ENCODE data around the gene RAB17.
"Not testable (repeated sequence)": the region's sequence is repeated elsewhere in the genome, so short reads cannot be mapped to it uniquely, and the experiment has no call there.

RAB17 gene

DNA sequence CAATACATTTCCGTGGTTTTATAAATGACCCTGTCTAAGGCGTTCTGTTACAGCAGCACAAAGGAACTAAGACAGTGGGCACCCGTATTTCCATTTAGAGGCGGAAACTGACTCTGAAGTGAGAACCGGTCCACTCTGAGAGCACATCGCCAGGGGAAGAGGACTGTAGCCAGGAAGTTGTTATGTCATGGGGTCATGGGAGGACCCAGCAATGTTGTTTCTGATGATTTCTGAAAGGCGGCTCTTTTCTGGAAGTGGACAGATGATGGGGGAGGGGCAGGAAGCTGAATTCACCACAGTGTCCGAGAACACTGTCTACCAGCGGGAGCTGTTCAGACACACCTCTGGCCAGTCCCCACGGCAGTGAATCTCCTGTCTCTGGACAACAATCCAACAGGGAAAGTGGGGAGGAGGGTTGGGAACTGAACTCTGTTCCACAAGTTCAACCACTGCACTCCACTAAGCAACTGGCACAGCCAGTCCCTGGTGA lies 34.7 kb upstream of the RAB17 start:
- DNase-seq (ENCODE audit: insufficient read length, low spot score) (no peak), FAIRE-seq (no peak)

DNA sequence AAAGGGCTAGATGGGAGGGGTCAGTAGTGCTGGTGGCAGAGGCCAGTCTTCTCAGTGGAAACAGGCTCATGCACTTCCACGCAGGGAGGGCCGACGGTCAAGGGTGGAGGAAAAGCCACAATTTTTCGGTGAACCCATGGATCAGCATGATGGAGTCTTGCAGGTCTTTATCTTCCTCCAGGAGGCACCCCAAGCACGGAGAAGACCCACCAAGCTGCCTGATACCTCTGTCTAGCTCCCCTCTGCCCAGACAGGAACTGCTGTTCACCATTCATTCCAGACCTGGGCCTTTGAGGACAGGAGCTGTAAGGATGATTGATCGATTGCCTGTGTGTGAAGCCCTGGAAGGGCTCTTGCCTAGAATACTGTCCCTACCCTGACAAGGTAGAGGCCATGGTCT lies 34.0 kb upstream of the RAB17 start:
- no peak for DNase-seq (ENCODE audit: insufficient read length, low spot score)
- FAIRE-seq, result no peak

DNA sequence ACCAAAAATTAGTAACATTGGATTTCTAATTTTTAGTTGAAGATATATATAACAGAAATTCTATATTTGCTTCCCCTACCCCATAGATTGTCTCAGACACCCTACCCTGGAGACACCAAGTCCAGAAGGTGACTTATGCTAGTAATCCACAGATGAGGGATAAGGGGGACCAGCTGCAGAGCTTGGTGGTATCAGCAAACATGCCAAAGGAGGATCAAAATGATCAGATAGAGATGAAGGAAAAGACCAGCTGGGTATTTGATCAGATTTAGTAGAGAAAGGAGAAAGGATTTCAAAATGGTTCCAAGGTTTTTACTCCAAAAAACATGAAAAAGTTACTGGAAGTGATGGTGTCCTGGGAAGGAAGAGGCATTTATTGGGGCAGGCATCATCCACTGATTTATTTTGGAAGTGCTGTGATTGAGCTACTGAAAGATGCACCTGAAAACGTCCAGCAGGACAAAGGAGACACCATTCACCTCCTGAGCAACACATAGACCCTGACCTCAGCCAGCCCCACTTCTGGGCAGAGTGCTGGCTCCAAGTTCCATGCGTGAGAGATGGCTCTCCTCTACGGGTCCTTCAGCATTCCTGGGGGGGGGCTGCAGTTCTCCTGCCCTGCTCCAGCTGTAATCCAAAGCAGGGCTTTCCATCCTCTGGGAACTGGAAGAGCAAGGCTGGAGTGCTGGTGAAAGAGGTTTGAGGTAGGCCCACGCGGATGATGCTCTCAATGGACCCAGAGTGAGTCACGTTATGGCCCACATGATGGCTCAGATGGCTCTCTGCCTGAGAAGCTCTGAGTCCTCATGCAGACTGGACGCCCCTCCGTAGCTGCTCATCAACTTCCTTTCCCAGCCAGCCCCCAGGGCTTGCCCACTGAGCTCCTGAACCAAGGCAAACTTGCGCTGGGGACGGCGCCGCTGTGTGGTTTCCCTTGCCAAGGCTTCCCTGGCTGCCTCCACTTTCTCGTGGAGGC lies 33.2 kb upstream of the RAB17 start:
- no peak for DNase-seq (ENCODE audit: insufficient read length, low spot score)
- FAIRE-seq, result peak; percentile 53

DNA sequence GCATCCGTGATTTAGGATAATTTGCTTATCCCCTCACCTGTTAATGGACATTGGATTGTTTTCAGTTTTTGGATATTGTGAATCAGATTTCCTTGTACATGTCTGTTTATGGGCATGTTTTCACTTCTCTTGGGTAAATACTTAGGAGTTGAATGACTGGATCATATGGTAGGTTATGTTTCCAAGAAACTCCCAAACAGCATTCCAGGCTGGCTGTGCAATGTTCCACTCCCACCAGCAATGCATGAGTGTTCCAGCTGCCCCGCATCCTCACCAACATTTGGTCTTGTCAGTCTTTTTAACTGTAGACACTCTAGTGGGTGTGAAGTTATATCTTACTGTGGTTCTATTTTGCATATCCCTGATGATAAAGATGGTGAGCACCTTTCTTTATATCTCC lies 27.9 kb upstream of the RAB17 start:
- FAIRE-seq (no peak), DNase-seq (ENCODE audit: insufficient read length, low spot score) (no peak)

DNA sequence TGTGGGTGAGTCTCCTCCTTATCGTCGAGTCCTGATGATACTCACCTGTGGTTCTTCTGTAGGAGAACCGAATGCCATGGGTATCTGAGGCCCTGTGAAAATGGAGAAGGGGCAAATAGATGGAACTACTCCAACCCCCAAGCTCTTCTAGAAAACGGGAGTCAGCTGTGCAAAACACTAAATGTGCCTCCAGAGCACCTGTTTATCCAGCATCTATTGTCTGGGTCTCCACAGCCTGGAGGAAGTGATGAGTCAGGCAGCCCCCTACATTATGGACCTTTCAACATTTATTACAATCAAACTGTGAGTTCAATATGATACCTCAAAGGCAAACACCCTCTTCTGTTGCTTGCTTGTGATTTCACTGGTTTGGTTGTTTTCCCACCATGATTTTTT lies 27.1 kb upstream of the RAB17 start:
- DNase-seq (ENCODE audit: insufficient read length, low spot score) (no peak), FAIRE-seq (no peak)

DNA sequence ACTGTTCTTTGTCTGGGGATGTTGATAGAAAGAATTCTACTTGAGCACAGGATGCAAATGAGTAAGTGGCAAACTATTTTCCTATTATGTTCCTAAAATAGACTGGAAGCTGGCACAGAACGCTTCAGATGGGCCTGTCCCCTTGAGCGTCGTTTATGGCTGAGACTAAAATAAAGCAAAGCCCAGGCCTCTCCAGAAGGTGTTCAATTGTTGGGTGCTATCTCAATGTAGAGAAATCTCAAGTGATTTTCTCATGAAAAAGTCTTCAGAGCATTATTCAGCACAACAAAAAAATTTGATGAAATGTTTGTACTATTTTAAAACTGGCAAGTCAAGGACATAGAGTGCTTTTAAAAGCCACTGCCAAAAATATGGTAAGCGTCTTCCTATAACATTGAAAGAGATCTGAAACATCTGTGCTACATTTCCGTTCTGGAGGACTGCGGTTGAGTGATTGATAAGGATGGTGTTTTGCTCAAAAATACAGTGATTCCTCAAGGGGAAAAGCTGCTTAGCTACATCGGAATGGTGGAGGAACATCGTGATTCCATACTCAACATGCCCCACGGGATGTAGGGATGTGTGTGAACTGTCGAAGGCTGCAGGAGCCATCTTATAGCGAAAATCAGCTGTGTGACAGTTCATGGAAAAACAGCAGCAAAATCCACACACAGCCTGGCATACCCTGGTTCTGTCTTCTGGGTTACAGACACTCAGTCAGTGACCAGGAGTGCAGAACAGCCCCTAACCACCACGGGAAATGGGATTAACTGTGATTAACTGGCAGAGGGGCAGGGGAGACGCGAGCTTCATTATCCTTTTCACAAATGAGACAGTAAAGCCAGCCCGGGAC lies 26.4 kb upstream of the RAB17 start:
- DNase-seq (ENCODE audit: insufficient read length, low spot score), result no peak
- peak; percentile 67 for FAIRE-seq

DNA sequence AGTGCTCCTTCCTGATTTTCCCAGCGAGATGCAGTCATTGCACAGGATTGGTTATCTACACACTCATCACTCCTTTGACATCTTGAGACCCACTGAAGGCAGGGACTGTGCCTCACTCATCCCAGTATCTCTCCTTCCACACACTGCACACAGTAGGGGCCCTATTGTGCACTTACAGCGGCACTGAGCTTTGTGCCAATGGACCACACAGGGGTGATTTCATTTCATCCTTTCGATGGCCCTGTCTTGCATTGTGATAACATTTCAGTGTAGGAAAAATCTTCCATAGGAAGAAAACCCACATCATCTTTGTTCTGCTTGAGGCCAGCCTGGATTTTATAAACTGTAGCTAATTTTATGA lies 25.8 kb upstream of the RAB17 start:
- FAIRE-seq (no peak), DNase-seq (ENCODE audit: insufficient read length, low spot score) (no peak)

DNA sequence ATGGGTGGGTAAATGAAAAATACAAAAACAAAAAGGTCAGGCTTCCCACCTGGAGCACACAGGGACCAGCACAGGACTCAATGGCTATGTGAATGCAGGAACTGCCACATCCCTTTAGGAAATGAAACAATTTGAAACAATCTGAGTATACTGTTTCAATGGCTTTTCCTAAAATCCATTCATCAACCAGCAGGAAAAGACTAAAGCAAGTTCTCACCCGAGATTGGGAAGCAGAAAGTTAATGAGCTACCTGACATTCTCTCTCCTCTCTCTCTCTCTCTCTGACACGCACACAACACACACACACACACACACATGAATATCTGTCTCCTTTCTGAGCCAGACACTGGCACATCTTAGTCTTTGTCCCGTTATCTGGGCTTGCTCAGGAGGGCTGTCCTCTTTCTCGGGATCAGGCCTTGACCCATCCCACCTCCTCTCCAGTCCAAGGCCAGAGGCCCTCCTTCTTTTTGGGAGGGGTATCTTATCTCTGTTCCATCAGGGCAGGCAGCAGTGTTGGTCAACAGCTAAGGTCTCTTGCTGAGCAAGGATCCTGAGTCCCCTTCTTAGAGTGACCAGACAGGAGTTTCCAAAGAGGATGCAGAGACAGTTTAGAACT lies 25.2 kb upstream of the RAB17 start:
- no peak for DNase-seq (ENCODE audit: insufficient read length, low spot score)
- no peak for FAIRE-seq

DNA sequence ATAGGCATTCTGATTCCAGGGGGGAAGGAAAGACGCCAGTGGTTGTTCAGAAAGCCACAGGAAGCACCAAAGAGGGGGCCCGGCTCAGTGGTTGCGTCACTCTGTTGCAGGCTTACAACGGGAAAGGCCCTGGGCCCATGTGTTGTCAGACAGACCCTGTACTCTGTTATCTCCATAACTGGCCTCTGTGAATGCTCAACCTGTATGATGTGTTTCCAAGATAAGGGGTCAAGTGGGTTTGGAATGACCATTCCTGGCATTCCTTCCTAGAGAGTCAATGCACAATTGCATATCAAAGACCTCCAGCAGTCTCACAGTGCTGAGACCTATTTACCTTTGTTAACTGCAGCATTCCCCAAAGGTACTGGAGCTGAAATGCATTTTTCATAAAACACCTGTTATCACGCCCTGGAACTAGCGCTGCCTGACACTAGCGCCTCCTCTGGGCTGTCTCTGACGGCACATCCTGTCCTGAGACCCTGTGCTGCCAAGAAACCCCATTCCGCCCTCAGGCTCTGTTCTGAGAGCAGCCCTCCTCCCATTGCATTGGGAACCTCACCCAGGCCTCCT lies 23.7 kb upstream of the RAB17 start:
- DNase-seq (ENCODE audit: insufficient read length, low spot score), result no peak
- no peak for FAIRE-seq

DNA sequence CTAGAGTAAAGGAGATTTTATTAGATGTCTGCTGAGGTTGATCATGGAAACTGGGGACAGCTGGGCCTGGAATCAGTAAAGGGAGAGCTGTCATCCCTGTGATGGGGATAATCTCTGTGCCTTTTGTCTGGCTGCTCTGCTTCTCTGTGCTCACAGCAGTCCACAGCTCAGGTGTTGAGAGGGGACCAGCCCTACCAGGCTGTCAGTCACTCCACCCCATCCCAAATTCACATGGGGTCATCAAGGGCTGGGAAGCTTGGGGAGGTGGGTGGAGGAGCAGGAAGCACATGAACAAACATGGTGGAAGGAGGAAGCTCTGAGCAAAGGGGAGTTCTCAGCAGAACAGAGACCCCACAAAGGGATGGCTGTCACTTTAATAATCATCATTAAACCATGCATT lies 23.1 kb upstream of the RAB17 start:
- DNase-seq (ENCODE audit: insufficient read length, low spot score), result no peak
- FAIRE-seq, result no peak

DNA sequence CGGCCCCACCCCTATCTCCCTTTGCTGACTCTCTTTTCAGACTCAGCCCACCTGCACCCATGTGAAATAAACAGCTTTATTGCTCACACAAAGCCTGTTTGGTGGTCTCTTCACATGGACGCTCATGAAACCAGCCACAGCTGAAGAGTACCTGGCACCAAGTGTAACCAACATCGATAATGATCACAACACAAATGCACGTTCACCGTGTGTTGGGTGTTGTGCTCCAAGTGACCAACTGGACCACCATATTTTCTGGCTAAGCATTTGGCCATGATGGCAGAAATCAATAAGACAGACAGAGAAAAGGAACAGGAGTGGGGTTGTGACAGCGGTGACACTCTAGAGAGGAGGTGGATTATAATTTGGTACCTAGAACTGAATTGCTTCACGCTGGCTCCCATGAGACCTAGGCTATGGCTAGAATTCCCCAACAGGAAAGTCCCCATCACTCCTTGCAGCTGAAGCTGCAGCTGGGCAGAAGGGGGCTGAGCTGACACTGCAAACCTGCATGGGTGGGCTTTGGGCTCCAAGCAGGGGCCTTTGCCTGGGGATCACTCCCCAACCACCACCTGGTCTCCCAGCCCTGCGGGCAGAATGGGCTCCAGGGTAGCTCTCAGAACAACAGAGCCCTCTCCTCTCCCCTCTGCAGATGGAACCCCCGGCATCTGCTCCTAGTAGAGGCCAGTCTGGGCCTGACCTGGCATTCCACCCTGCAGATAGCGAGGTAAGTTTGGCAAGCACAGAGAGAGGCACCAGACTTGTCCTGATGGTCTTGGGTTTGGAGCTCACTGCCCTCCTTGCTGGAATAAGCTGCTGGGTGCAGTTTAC lies 22.2 kb upstream of the RAB17 start:
- FAIRE-seq, result no peak
- DNase-seq (ENCODE audit: insufficient read length, low spot score), result no peak

DNA sequence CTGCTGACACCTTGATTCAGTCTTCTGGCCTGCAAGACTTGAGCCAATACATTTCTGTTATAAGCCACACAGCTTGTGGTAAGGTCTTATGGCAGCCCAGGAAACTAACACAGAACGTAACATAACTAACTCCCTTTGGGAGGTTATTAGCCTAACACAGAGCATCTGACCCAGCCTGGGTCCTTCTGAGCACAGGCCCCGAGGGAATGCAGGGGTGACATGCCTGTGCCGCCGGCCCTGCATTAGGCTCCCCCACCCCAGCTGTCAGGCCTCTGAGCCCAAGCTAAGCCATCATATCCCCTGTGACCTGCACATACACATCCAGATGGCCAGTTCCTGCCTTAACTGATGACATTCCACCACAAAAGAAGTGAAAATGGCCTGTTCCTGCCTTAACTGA lies 16.0 kb upstream of the RAB17 start:
- not testable (repeated sequence) for FAIRE-seq; DNase-seq (ENCODE audit: insufficient read length, low spot score)

DNA sequence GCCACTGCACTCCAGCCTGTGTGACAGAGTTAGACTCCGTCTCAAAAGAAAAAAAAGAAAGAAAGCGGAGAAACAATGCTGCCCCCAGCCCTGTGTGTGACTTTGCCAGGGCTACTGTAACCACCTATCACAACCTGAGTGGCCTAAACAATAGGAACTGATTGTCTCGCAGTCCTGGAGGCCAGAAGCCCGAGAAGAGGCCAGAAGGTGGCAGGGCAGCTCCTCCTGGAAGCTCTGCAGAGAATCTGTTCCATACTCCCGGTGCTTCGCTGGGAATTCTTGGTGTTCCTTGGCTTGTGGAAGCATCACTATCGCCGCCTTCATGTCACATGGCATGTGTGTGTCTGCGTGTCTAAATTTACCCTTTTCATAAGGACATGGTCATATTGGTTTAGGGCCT lies 14.4 kb upstream of the RAB17 start:
- DNase-seq (ENCODE audit: insufficient read length, low spot score) (no peak), FAIRE-seq (no peak)

DNA sequence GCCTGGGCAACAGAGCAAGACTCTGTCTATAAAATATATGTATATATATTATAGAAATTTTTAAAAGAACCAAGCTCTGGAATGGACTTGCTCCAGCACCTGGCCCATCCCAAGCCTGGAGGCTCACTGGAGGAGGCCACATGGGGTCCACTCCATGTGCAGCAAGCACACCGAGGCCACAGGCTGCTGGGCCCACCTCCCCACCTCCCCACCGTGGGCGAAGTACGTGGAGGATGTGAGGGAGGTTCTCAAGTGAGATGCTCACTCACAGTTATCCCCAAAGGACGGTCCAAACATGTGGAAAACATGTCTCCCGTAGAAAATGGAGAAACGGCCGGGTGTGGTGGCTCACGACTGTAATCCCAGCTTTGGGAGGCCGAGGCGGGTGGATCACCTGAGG lies 13.9 kb upstream of the RAB17 start:
- no peak for FAIRE-seq
- DNase-seq (ENCODE audit: insufficient read length, low spot score), result no peak

DNA sequence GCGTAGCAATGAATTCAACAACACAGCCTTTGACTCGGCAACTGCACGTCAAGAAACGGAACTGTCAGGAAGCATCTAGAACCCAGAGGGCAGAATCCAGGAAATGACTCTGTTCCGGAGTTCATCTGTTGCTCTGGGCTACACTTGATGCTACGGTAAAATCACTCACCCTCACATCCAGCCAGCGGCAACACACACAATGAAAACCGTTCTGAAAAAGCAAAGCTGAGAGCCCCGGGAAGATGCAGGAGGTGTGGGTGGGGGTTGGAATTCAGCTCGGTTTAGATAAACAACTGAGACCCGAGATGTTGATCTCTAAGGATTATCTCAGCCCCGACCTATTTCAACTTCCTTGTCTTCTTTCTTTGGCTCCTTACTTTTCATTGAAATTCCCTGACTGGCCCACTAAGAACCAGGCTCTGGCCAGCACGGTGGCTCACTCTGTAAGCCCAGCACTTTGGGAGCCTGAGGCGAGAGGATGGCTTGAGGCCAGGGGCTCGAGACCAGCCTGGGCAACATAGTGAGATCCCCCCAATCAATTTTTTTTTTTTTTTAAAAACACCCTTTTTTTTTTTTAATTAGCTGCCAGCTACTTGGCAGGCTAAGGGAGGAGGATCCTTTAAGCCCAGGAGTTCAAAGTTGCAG lies 13.3 kb upstream of the RAB17 start:
- FAIRE-seq, result no peak
- DNase-seq (ENCODE audit: insufficient read length, low spot score), result no peak

DNA sequence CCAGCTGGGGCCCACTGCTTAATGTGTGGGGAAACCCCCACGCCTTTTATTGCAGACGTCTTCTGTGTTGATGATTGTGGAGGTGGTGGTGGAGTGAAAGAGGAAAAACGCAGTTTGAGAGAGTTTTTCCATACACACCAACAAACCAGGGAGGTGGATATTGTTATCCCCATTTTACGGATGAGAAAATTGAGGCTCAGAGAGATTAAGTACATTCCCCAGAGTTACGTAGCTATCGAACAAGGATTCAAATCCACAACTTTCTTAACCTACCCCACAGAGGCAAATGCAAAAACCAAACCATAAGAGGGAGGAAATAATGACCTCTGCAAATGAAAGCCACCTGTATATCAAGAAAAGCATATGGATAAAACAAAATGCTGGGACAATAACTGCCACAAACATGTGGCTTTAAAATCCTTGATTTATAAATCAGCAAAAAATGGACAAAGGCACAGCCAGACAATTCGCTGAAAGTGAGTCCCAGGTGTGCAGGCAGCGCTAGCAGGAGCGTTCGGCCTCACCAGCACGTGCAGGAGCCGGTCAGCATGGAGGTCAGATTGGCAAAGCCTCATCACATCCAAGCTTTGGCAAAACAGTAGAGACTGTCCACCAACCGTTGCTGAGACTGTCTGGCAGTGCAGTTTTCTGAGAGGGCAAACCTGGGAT lies 12.6 kb upstream of the RAB17 start:
- FAIRE-seq (no peak), DNase-seq (ENCODE audit: insufficient read length, low spot score) (no peak)

DNA sequence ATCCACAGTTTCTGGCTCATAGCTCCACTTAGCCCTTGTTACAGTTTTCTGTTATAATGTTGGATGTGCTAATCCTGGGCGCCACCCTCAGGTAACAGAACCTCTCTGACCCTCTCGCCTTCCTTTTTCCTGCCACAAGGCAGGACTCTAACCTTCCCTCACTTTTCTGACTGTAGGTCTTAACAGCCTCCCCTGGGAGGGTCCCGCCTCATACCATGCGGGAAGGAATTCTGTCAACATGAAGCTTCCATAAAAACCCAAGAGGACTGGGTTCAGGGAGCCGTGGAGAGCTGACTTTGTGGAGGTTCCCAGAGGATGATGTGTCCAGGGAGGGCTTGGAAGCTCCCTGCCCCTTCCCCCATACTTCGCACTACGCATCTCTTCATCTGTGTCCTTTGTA lies 11.9 kb upstream of the RAB17 start:
- FAIRE-seq (no peak), DNase-seq (ENCODE audit: insufficient read length, low spot score) (no peak)

DNA sequence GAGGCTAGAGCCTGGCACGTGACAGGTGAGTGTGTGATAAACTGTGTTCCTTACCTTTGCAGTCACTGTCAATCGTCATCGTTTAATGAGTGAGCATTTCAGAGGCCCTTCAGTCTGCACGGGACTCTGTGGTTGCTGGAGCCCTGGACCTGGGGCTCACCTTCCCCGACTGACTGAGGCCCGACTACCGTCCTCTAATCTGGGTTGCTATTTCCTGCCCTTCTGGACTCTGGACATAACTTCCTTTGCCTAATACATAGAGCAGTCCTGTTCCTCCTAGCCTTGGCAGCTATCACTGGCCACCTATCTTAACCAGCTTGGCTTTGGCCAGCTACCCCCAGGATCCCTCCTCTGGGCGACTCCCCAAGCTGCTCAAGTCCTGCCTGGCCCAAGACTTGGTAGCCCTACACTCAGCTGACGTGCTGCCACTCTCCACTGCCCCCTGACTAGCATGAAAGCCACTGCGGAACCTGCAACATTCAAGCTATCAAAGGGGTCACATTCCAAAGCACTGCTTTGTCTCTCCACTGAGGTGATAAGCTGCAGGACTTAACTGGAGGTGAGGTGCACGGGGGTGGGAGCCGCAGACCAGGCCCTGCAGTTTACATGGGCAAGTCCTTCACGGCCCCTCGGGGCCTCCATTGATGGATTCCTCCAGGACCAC lies 11.1 kb upstream of the RAB17 start:
- DNase-seq (ENCODE audit: insufficient read length, low spot score) (no peak), FAIRE-seq (no peak)
